Measurements from ENCODE around the gene TCERG1L.
A peak's percentile ranks its signal among the peaks of the same experiment; 100 is the strongest.

TCERG1L gene

DNA sequence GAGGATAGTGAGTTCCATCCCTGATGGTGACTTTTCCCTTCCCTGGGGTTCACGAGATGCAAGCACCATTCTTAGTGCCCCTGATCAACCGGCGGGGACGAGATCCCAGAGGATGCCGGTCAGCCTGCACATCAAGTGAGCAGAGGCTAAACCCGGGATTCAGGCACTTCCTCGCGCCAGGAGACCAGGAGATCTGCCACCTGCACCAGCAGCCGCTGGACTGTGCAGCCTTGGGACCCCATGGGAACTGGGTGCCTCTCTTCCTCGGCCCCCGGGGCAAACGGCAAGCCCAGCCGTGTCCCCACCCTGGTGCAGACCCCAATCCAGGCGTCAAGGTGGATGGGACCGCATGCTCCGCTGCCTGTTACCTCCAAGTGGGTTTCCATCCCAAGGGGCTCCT lies 88.5 kb downstream of the TCERG1L start:
- DNase-seq = no peak

DNA sequence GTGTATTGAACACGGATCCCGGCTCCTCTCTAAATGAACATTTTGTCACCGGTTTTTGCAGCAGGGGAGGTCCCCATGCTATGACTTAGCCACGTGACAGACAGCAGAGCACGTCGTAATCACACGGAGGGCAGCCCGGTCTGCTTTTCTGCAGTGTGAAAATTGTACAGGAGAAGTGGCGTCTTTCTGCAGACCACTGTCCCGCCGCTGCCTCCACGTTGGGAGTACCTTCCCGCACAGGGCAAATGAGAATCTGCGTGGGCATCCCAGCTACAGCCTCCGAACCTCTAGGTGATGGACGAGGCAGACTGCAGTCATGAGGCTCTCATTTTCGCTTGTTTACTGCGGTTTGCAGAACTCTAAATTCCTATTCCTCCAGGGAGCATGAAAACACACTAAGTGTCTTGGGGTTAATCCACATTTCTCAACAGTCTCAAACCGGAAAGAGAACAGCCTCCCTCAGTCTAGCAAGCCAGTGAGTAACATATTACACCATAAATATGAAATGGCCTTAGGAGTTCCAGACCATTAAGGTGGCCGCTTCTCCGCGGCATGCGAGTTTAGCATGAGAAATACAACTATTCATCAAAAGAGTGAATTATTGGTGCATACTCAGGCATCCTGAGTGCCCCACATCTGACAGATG lies 89.8 kb downstream of the TCERG1L start:
- no peak for DNase-seq

DNA sequence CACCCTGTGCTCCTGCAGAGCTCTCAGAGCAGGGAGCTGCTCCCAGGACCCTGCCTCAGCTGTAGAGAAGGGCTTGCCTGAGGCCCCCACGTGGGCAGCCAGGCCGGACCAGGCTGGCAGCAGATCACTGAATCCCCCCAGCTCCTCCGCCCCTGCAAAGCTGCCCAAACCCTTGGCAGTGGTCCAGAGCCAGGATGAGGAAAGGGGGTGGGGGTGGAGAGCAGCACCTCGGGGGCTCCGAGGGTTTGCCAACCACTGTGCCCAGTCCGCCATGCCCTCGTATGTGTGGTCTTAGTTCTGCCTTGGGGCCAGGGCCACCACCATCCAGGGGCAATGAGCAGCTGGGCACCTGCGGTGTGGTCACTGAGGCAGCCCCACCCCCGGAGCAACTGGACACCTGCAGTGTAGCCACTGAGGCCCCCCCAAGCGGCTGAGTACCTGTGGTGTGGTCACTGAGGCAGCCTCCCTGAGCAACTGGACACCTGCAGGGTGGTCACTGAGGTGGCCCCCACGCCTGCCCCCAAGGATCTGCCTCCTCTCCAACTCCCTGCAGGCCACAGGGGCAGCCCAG lies 90.8 kb downstream of the TCERG1L start:
- DNase-seq = no peak

DNA sequence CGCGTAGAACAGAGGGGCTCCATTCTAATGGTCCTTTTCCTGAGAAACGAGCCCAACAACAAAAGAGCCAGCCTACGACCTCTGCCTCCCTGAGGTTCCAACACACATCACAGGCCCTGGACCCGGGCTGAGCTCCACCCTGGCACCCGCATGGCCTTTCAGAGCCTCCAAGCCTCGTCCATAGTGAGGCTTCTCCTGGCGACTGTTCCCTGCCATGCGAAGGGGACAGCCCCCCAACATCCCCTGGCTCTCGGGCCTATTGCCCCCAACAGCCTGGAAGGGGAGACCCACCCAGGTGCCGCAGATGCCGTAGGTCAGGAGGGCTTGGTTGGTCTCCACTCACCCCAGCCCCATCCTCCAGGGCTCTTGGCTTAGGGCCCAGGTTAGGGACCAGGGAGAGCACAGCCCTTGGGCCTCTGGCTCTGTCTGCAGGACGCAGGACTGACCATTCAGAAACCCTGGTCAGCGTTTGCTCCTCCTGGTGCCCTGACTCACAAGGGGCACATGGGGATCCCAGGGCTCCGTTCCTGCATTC lies 91.5 kb downstream of the TCERG1L start:
- DNase-seq = no peak

DNA sequence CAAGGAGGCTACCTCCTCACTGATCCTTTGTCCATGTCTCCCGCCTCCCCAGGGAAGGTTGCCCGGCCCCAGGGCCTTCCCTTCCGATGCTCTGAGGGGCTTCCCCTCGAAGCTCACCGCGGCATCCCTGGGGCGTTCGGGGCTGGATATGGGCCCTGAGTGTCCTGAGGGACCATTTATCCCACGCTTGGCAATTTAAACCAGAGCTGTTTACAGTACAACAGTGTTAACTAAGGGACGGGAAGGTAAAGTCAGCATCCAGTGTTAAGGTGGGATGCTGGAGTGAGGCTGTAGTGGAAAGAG lies 92.0 kb downstream of the TCERG1L start:
- no peak for DNase-seq

DNA sequence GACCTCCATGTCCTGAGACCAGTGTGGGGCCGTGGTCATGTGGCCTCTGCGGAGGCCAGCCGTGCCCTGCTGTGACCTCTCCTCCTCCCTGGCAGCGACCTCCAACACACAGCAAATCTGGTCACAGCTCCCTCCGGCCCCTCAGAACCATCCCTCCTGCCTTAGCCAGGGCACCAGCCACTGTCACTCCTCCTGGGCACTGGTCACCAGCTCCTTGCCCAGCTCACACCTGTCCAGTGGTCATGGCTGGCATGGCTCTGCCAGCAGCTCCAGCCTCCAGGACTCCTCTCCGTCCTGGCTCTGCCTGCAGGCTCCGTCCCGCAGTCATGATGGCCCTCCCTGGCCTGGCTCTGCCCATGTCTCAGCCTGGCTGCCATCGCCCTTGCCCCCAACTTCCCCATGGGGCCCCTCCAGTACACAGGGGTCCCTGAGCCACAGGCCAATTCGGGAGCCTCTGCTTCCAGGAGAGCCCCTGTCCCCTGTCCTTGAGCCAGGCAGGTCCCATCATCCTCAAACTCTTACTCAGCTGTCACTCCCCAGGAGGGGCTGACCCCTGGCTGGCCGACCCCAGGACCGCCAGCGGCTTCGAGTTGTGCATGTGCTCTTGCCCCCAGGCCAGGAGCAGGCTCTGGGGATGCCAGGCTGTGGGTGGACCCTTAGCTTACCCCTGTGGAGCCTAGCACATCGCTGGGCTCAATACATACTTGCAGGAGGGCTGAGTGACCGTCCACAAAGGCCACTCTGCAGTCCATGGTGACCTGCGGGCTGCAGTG lies 92.5 kb downstream of the TCERG1L start:
- no peak for DNase-seq

DNA sequence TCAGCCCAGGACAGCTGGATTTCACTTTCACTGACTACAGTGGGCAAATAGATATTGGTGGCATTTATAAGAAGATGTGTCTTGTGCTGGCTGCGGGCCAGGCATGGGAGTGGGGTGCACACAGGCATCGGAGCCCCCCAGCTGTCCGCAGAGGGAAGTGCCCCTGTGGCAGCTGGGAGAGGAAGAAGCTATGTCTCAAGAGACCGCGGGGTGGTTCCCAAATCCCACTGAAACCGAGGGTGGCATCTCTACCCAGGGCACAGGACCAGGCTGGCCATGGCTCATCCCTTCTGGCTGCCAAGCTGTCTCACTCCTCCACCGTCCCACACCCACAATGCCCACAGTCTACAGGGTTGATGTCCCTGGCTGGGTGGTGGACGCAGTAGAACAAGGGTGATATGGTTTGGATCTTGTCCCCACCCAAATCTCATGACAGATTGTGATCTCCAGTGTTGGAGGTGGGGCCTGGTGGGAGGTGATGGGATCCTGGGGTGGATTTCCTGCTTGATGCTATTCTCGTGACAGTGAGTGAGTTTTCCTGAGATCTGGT lies 94.8 kb downstream of the TCERG1L start:
- no peak for DNase-seq

DNA sequence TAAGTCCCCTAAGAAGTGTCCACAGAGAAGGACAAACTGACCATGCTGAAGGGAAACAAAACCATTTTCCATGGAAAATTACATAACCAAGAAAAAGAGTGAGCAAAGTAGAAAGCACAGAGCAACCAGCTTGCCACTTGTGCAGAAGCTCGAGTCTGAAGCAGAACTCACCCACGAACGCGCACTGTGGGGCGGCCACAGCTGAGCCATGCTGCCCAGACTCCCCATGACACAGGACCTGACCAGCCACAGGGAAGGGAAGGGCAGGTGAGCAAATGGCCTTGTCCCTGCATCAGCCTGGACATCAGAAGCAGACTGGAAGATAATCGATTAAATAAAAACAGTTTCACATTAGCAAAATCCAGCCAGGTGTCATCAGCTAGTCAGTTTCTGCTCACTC lies 95.7 kb downstream of the TCERG1L start:
- DNase-seq = no peak

DNA sequence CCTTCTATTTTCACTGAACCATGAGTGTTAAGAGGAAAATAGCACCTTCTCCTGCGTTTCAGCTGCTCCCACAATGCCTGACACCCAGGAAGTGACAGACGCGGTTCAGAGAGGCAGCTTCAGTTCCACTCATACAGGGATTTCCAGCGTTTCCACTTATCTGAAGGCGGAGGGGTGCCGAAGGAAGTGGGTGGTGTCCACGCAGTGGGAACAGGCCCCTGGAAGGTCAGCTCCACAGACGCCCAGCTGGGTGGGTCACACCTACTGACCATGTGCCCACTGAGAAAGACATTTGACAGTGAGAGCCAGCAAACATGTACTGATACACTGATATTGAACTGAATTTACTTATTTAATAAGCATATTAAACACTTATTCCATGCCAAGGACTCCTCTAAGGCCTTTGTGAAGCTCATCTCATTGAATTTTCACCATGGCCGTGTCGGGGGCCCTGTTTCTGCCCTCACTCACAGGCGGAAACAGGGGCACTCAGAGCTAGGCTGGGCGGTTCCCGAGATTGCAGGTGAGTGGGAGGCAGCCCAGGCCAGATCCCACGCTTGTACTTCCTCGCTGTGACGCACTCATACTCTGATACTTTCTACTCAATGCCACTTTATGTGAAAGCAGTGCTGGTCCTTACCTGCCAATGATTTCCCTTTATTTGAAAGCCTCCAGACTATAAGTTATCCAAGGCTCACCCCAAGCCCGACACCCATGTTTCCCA lies 96.8 kb downstream of the TCERG1L start:
- no peak for DNase-seq

DNA sequence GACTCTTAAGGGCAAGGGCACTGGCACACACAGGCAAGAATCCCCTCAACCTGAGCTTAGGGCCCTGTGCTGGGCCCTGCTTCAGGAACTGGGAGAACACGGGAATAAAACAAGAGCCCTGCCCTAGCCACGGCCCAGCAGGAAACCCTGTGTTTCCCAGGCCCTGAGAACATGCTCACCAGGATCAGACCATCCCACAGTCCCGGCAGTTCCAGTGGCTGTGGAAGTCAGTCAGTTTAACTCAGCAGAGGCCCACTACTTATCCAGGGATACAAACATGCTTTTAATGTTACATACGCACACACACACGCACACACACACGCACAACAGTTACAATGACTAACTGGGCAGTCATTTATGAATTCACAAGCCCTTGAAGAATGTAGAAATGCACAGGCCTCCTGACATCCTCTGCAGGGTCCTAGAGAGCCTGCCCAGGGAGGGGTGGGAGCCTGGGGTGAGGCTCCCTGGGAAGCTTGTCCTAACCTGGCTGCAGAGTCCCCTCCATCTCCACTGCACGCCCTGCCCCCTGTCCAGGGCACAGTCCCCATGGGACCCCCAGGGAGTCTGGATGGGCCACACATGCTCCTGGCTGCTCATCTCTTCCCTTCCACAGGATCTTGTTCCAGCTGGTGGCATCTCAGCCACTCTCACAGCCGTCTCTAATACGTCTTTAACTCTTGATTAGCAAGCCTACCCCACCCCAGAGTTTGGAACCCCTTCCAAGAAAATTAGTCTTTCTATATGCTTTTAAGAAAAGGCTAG lies 97.6 kb downstream of the TCERG1L start:
- DNase-seq = peak; percentile 75

DNA sequence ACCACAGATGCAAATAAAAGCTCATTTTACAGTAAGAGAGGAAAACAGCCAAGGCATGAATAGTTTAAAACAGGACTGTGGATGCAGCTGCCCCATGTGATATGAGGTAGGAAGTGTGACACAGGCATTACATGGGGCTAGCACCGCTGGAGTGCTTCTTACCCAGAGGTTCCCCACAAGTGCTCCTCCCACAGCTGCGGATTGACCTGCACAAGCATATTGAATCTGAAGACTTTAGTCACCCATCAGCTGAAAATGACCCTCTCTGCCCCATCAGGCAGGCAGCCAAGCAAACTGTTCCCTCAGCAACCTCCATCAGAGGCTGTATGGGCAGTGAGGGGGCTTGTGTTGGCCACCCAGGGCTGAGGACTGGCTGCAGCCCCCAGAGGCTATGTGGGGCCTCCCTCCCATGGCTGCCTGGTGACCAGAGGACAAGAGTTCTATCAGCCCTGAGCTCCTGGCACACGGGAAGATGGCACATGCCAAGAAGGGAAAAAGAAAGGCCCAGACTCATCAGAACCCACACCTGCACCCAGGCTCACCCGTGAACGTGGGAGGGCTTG lies 98.7 kb downstream of the TCERG1L start:
- DNase-seq = no peak

DNA sequence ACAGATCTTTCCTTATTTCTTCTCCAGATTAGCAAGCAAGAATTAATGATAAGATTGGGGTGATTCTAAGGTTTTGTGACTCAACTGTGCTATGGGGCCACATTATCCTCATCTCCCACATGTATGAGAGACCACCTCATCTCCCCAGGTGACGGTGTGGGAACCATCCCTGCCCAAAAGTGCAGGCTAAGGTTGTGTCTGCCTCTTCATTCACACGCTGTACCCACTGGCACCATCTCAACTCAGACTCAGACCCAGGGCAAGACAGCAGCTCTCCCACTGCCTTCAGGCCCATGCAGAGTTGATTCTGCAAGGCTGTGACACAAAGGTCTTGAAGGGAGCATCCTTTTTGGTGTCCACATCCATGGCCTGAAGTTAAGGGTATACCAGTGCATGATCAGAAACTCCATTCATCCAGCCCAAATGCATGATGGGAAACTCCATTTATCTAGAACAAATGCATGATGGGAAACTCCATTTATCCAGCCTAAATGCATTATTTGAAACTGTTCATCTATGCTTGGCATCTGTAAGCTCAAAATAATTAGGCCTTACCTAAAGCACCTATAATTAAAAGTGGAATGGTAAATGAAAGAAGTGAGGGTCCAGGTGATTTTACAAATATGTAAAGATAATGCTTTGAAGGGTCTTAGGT lies 99.4 kb downstream of the TCERG1L start:
- DNase-seq = no peak

DNA sequence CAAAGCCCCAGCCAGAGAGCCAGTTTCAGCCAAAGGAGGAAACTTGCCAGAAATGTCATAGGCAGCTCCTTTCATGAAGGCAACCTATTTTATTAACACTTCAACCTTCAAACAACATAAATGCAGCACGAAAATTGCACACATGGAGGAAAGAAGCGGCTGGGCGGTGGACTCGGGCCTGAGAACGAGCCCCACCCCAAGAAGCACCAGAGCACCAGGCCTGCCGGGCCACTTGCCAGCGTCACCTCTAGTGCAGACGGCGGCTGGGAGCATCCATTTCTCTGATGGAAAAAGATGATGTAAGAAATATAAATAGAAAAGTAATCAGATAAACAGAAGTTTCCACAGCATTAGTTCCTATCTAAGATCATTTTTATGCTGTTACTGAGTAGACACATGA lies 100.0 kb downstream of the TCERG1L start:
- DNase-seq = no peak

DNA sequence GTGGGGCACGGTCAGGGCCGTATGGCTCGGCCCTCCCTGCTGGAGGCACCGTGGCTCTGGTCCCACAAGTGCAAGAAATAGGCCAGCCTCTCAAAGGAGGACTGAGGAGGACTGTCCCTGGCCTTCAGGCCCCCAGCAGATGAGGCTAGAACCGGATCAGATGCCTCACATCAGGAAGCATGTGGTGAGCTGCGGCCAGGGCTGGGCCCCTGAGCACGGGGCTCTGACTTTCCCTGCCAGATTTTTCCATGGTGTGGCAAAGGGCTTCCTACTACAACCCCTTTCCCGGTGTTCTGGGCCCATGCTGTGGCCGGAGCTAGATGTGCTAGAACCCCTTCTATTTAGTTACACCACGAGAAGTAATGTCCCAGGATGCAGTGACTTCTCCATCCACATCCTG lies 100.4 kb downstream of the TCERG1L start:
- DNase-seq = no peak

DNA sequence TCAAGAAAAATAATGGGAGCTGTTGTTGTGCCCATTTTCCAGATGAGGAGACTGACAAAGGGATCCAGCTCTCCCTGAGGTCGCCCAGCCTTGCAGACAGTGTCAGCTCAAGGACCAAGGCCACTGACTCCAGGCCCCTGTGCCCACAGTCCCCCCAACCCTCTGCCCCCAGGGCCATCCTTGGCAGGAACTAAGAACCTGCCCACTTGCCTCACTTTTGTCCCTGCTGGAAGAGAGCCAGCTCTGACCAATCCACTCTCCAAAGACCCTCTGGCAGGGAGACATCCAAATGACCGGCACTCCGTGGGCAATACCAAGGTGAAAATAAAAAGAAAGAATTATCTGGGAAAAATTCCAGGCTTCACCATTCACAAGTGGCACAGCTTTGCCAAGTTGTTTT lies 101.3 kb downstream of the TCERG1L start:
- DNase-seq = no peak

DNA sequence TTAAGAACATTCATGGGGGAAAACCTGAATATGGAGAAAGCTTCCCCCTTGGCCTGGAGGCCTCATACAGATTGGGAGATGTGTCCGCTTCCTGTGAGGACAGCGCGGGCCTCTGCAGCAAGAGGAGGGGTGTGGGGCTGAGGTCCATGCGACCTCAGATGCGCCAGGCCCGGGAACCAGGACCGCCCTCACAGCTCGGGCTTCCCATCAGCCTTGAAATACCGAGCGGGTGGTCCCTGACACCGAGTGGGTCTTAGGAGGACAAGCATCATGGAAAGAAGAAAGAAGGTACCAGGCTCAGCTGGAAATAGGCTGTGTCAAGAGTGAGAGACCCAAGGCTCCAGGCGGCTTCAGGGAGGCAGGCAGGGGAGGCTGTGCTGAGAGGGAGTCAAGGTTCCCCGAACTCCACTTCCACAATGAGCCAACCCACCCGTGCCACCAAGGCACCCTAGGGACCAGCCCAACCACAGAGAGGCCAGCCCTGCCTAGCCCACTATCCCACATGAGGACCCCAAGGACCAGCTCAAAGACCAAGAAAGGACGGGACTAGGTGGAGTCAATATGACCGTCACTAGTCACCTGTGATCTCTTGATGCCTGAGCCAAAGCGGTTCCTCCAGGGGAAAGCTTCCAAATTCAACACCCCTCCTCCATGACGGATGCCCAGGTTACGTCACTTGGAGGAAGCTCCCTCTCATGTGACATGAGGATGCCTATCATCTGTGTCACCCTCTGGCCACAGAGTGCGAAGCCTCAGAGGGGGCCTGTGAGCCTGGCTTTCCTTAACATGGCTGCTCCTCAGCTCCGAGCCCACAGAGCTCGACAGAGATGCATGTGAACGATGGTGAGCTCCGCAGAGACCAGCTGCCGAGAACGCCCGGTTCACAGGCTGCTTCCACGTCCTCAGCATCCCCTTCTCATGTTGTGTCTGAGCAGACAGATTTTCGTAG lies 103.7 kb downstream of the TCERG1L start:
- DNase-seq = no peak

DNA sequence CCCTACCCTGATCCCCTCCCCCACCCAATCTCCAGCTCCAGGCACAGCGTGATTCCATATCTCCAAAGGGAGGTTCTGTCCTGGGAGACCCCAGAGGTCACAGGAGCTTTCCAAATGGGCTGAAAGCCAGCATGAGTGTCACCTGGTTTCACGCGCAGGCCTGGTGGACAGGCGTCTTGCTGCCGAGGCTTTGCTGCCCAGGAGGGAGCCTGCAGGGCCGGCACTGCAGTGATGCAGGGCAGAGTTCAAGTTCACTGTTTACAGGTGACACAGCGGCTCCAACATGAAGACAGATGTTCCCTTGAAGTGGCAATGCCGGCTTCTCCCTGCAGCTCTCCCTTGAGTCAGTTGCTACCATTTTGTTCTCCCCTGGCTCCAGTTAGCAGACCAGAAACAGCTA lies 104.3 kb downstream of the TCERG1L start:
- DNase-seq = no peak

DNA sequence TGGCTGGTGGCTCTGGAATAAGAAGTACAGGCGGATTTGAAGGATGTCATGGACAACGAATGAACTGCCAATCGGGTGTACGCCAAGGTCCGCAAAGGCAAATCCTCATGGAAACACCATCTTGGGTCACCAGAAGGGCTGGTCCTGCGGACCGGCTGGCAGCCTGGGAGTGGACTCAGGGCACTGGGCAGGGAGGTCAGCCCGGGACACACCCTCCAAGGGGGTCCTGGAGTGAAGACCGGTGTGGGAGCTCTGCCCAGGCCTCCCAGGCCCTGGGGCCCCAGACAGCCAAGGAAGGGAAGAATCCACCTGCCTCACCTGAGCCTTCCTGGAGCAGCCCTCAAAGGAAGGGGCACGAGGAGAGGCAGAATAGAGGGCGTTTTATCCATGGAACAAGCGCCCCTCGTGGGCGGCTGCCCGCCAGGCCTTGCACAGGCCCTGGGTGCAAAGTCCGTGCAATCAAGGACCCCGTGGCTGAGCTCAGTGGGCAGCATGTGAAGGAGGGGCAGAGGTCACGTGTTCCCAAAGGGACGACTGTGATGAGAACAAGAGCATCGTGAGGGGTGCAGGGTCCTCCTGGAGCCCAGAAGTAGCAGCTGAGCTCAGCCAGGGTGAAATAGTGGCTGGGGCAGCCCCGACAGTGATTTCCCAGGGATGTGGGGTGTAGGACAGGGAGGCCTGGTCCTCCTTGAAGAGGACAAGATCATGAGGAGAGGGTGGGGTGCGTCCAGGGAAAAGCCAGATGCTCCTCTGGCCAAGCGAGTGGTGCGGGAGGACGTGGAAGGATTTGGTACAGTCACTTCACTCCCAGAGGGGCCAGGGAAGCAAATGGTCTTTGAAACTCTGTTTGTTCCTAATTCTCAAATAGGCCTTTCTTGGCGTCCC lies 105.2 kb downstream of the TCERG1L start:
- no peak for DNase-seq

DNA sequence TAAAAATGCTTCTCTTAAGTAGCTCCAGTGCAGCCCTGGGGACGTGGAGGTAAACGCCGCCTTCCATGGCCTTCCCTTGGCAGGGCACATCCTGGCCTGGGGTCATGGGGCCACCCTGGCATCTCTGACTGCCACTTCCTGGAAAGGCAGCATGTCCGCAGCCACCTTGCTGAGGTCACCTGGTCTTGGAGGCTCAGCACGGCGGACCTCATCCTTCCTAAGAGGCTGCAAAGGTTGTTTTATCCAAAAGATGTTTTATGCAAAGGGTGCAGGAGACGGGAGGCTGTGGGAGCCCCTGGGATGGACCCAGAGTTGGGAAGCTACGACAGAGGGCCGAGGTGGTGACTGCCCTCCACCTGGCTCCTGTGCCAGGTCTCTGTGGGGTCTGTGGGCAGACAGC lies 106.0 kb downstream of the TCERG1L start:
- no peak for DNase-seq

Data from fibroblast of skin of abdomen (primary cell).